Mesothelial cell of epicardium (in vitro differentiated cells): Measurements from ENCODE around the gene CTXN1. TPM values are rescaled to one million over a fixed set of nuclear protein-coding genes. Genes with fewer than 3 reads are reported as not detected.

Experiments used
- DNase-seq, 2 experiments: peaks; one replicate each; pipeline ENCODE4 v3.0.0; 2021; ENCODE audit warnings: low spot score in 2 of 2; ENCODE audit not compliant: unreplicated experiment in 2 of 2
- H3K27ac Mint-ChIP-seq: 2 replicates; pipeline ENCODE4 v1.8.0; 2021; ENCODE audit warnings: mixed read lengths
- H3K27me3 Mint-ChIP-seq: 2 replicates; pipeline ENCODE4 v1.8.0; 2021; ENCODE audit warnings: low read depth, mixed read lengths
- H3K36me3 Mint-ChIP-seq: 2 replicates; pipeline ENCODE4 v1.8.0; 2021; ENCODE audit warnings: mixed read lengths
- H3K4me1 Mint-ChIP-seq: 2 replicates; pipeline ENCODE4 v1.8.0; 2021; ENCODE audit warnings: mixed read lengths
- H3K4me3 Mint-ChIP-seq: 2 replicates; pipeline ENCODE4 v1.8.0; 2021; ENCODE audit warnings: mild to moderate bottlenecking, moderate library complexity, mixed read lengths
- H3K9me3 Mint-ChIP-seq: 2 replicates; pipeline ENCODE4 v1.8.0; 2021; ENCODE audit warnings: mixed read lengths
- CTCF ChIP-seq: fragments of 200-600 bp; sonication (generic); IDR thresholded peaks from one replicate; pipeline ENCODE4 v1.5.0; 2021; ENCODE audit warnings: antibody characterized with exemption; ENCODE audit not compliant: unreplicated experiment
- total RNA-seq: library from RNA; stranded (reverse); gene quantifications from 3 replicates; pipeline ENCODE4 v1.2.1, GENCODE V29; 2021

CTXN1 gene
- total RNA-seq, 1 donor from 2014 or later: 53.6 TPM

GRCh38 chr19:7917267-7918061, 8.5 kb downstream of the CTXN1 start:
- Mint-ChIP-seq H3K36me3 (peaks cover 5% of the 10 kb centered on the region), H3K27me3 (peaks cover 52% of the 10 kb centered on the region), H3K27ac (no peak overlapping the region), H3K9me3 (no peaks in the 10 kb centered on the region), H3K4me3 (peak overlapping the region; percentile 61), H3K4me1 (peaks cover 22% of the 10 kb centered on the region)
- TF ChIP-seq CTCF: no peak
- peak; percentile 38 to 70 for DNase-seq

DNA sequence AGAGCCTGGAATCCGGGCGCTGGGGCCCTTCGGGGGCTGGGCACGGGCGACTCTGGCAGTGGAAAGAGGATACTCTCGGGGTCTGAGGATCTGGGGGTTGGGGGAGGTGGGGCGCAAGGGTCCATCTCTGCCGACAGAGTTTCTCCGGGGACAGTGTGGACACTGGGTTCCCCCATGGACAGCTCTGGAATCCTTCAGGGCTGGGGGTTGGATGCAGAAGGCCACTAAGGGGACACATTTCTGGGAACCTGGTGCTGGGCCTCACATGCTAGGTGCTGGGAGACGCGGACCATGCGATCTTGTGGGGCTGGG, 9.0 kb downstream of the CTXN1 start:
- H3K4me1 Mint-ChIP-seq: peaks cover 22% of the 10 kb centered on the region
- no peak overlapping the region for H3K27ac Mint-ChIP-seq
- H3K27me3 Mint-ChIP-seq: peaks cover 52% of the 10 kb centered on the region
- no peak for TF ChIP-seq CTCF
- peak overlapping the region; percentile 61 for H3K4me3 Mint-ChIP-seq
- no peaks in the 10 kb centered on the region for H3K9me3 Mint-ChIP-seq
- peaks cover 7% of the 10 kb centered on the region for H3K36me3 Mint-ChIP-seq
- DNase-seq: no peak

DNA sequence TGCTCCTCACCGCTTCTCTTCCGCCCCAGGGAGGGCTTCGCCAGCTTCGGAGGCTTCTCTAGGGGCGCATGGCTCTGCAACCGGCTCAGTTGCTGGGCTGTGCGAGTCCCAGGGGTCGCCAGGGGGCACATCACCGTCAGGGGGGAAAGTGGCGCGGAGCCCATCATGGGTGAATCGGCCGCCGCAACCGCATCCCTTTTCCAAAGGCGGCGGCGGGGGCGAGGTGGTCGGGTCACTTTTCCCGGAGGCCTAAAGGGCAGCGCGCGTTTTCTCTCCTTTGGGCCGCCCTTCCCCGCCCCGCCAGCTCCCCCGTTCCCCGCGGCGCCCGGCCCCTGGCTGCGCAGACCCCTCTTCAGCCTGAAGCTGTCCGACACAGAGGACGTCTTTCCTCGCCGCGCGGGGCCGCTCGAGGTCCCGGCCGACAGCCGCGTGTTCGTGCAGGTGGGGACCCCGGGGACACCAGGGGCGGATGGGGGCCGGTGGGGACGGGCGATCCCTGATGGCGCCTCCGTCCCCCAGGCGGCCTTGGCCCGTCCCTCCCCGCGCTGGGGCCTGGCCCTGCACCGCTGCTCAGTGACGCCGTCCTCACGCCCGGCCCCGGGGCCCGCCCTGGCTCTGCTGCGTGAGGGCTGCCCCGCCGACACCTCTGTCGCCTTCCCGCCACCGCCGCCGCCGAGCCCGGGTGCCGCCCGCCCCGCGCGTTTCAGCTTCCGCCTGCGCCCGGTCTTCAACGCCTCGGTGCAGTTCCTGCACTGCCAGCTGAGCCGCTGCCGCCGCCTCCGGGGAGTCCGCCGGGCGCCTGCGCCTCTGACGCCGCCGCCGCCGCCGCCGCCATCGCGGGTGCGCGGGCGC, 9.6 kb downstream of the CTXN1 start:
- H3K4me3 Mint-ChIP-seq: peak overlapping the region; percentile 34
- peaks cover 20% of the 10 kb centered on the region for H3K4me1 Mint-ChIP-seq
- H3K36me3 Mint-ChIP-seq: peaks cover 9% of the 10 kb centered on the region
- H3K27me3 Mint-ChIP-seq: peaks cover 52% of the 10 kb centered on the region
- no peak for TF ChIP-seq CTCF
- H3K9me3 Mint-ChIP-seq: no peaks in the 10 kb centered on the region
- peak; percentile 26 to 51 for DNase-seq
- no peak overlapping the region for H3K27ac Mint-ChIP-seq

GRCh38 chr19:7915250-7916102, 10.5 kb downstream of the CTXN1 start:
- no peak for TF ChIP-seq CTCF
- Mint-ChIP-seq H3K4me1 (peaks cover 15% of the 10 kb centered on the region), H3K27me3 (peaks cover 52% of the 10 kb centered on the region), H3K4me3 (peak overlapping the region; percentile 47), H3K36me3 (peaks cover 14% of the 10 kb centered on the region), H3K9me3 (no peaks in the 10 kb centered on the region), H3K27ac (no peak overlapping the region)
- no peak for DNase-seq

DNA sequence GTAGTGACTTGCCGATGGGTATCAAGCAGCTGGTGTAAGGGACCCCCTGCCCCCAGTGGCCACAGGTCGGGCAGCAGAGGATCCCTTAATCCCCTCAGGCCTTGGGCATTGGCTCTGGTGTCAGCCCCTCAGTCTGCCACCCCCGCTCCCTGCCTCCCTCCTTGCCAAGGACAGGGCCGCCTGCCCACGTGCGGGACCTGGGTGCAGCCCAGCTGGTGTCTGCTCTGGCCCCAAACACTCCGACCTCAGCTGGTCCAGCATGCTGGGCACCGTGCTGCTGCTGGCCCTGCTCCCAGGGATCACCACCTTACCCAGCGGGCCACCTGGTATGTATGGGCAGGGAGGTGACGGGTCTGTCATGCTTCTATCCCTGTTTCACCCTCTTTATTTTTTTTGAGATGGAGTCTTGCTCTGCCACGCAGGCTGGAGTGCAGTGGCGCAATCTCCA, 11.3 kb downstream of the CTXN1 start, which contains the start of gene TGFBR3L:
Gene TGFBR3L (plus strand): TSS at position 233 of the 448 bp plus-strand sequence.
- Mint-ChIP-seq H3K27me3 (peaks cover 46% of the 10 kb centered on the region), H3K4me3 (peak within 1 kb of the TSS; percentile 47), H3K27ac (no peak within 1 kb of the TSS), H3K9me3 (no peaks in the 10 kb centered on the region), H3K4me1 (peaks cover 10% of the 10 kb centered on the region), H3K36me3 (peaks cover 16% of the 10 kb centered on the region)
- no peak for TF ChIP-seq CTCF
- peak in 1 of 2 experiments; percentile 15 for DNase-seq
